Parathyroid adenoma (tissue), 2 donors: ENCODE measurements around the gene MRPL23.

Experiments used
- H2AFZ ChIP-seq: fragments of 300-600 bp; sonication (generic); one replicate; pipeline ENCODE4 v1.7.0; 2017; ENCODE audit warnings: antibody characterized with exemption, mild to moderate bottlenecking
- H3K27ac ChIP-seq: fragments of 300-600 bp; sonication (generic); one replicate; pipeline ENCODE4 v1.7.0; 2017
- H3K27me3 ChIP-seq: fragments of 300-600 bp; sonication (generic); one replicate; pipeline ENCODE4 v1.7.0; 2017; ENCODE audit warnings: low read length; ENCODE audit not compliant: control insufficient read depth, insufficient read depth
- H3K36me3 ChIP-seq: fragments of 300-600 bp; sonication (generic); one replicate; pipeline ENCODE4 v1.7.0; 2017; ENCODE audit warnings: low read length; ENCODE audit not compliant: control insufficient read depth, insufficient read depth
- H3K4me1 ChIP-seq: fragments of 300-600 bp; sonication (generic); one replicate; pipeline ENCODE4 v1.7.0; 2017; ENCODE audit warnings: control low read depth
- H3K4me2 ChIP-seq: fragments of 300-600 bp; sonication (generic); one replicate; pipeline ENCODE4 v1.7.0; 2017; ENCODE audit warnings: low read length
- H3K4me3 ChIP-seq: fragments of 300-600 bp; sonication (generic); one replicate; pipeline ENCODE4 v1.7.0; 2017; ENCODE audit warnings: low read depth, low read length
- H3K79me2 ChIP-seq: fragments of 300-600 bp; sonication (generic); one replicate; pipeline ENCODE4 v1.7.0; 2017; ENCODE audit warnings: control low read depth
- H3K9ac ChIP-seq: fragments of 300-600 bp; sonication (generic); one replicate; pipeline ENCODE4 v1.7.0; 2017; ENCODE audit warnings: mild to moderate bottlenecking
- H3K9me3 ChIP-seq: fragments of 300-600 bp; sonication (generic); one replicate; pipeline ENCODE4 v1.7.0; 2017; ENCODE audit warnings: low read length; ENCODE audit not compliant: control insufficient read depth
- TF ChIP-seq, protein P1 (sequence below): fragments of 300-600 bp; sonication (generic); IDR thresholded peaks from one replicate; pipeline ENCODE4 v1.7.0; 2017; ENCODE audit warnings: antibody characterized with exemption, mild to moderate bottlenecking
- donor health status: primary hyperparathyroidism.

Gene MRPL23

DNA sequence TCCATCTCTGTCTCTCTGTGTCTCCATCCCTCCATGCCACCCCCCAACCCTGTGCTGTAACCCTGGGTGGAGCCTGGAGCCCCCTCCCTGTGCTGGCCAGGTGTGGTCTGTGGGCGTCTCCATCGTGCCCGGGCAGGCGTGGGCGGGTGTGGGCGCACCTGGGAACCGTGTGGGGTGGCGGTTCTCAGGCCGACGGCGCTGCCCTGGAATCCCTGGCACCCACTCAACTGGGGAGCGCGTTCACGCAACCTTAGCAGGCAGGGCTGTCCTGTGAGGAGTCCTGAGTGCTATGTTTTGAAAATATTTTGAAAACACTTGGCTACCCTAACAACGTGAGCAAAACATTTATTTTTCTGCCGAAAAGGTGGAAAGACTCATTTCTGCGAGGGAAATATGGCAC lies 23.0 kb upstream of the MRPL23 start:
- Histone ChIP-seq H2AFZ (no peak overlapping the region), H3K9ac (no peak overlapping the region), H3K27ac (no peak overlapping the region), H3K36me3 (no peaks in the 10 kb centered on the region), H3K4me1 (no peaks in the 10 kb centered on the region), H3K4me3 (no peak overlapping the region), H3K9me3 (no peaks in the 10 kb centered on the region), H3K27me3 (no peaks in the 10 kb centered on the region), H3K4me2 (no peak overlapping the region), H3K79me2 (no peaks in the 10 kb centered on the region)
- TF ChIP-seq, protein P1, sequence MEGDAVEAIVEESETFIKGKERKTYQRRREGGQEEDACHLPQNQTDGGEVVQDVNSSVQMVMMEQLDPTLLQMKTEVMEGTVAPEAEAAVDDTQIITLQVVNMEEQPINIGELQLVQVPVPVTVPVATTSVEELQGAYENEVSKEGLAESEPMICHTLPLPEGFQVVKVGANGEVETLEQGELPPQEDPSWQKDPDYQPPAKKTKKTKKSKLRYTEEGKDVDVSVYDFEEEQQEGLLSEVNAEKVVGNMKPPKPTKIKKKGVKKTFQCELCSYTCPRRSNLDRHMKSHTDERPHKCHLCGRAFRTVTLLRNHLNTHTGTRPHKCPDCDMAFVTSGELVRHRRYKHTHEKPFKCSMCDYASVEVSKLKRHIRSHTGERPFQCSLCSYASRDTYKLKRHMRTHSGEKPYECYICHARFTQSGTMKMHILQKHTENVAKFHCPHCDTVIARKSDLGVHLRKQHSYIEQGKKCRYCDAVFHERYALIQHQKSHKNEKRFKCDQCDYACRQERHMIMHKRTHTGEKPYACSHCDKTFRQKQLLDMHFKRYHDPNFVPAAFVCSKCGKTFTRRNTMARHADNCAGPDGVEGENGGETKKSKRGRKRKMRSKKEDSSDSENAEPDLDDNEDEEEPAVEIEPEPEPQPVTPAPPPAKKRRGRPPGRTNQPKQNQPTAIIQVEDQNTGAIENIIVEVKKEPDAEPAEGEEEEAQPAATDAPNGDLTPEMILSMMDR = no peak

- Histone ChIP-seq H3K79me2 (no peaks in the 10 kb centered on the region), H3K9ac (no peak overlapping the region), H3K4me2 (no peak overlapping the region), H3K4me1 (no peaks in the 10 kb centered on the region), H3K27ac (no peak overlapping the region), H3K9me3 (no peaks in the 10 kb centered on the region), H3K27me3 (no peaks in the 10 kb centered on the region), H3K36me3 (no peaks in the 10 kb centered on the region), H2AFZ (no peak overlapping the region), H3K4me3 (no peak overlapping the region)
- TF ChIP-seq, protein P1 = no peak
Observed at GRCh38 chr11:1924646-1925372, 22.3 kb upstream of the MRPL23 start.

- TF ChIP-seq, protein P1 = no peak
- H3K4me3 ChIP-seq = no peak overlapping the region
Observed at GRCh38 chr11:1925373-1926155, 21.6 kb upstream of the MRPL23 start.

GRCh38 chr11:1926156-1927025 lies 20.7 kb upstream of the MRPL23 start:
- Histone ChIP-seq H3K4me1 (no peaks in the 10 kb centered on the region), H3K27ac (no peak overlapping the region), H3K27me3 (no peaks in the 10 kb centered on the region), H3K9me3 (no peaks in the 10 kb centered on the region), H3K36me3 (no peaks in the 10 kb centered on the region), H3K79me2 (no peaks in the 10 kb centered on the region), H3K4me3 (no peak overlapping the region), H2AFZ (no peak overlapping the region), H3K4me2 (no peak overlapping the region), H3K9ac (no peak overlapping the region)
- TF ChIP-seq, protein P1 = no peak

More at GRCh38 chr11:1925373-1926155, 21.6 kb upstream of the MRPL23 start:
- Histone ChIP-seq H2AFZ (no peak overlapping the region), H3K9ac (no peak overlapping the region), H3K9me3 (no peaks in the 10 kb centered on the region), H3K4me1 (no peaks in the 10 kb centered on the region), H3K36me3 (no peaks in the 10 kb centered on the region), H3K27ac (no peak overlapping the region), H3K27me3 (no peaks in the 10 kb centered on the region), H3K4me2 (no peak overlapping the region), H3K79me2 (no peaks in the 10 kb centered on the region)
